Glomerular visceral epithelial cell (primary cell): Measurements from ENCODE around the gene SYNGR3.
"Not testable (repeated sequence)": the region's sequence is repeated elsewhere in the genome, so short reads cannot be mapped to it uniquely, and the experiment has no call there.

Experiments
- DNase-seq: peaks from one replicate; pipeline ENCODE4 v3.0.0-alpha.2; 2016; ENCODE audit errors: extremely low spot score

The SYNGR3 gene

GRCh38 chr16:1989209-1990100 lies at the start of gene SYNGR3:
Gene SYNGR3, plus strand, starts transcription at chr16:1989970. Its CDS starts 133 bp downstream, at chr16:1990103.
- no peak for DNase-seq

- DNase-seq: no peak
These were observed 49.3 kb upstream of the SYNGR3 start for GRCh38 chr16:1940273-1941161.

GRCh38 chr16:1941162-1942046 lies 48.4 kb upstream of the SYNGR3 start:
- peak; percentile 81 for DNase-seq

- no peak for DNase-seq
These were observed 47.5 kb upstream of the SYNGR3 start for GRCh38 chr16:1942047-1942809.

GRCh38 chr16:1942810-1943726 lies 46.7 kb upstream of the SYNGR3 start, which contains the start of gene MSRB1:
Gene MSRB1, minus strand, starts transcription at chr16:1943199. Its CDS starts 43 bp downstream, at chr16:1943156.
- DNase-seq: peak; percentile 98

- DNase-seq: no peak
These were observed 45.1 kb upstream of the SYNGR3 start for GRCh38 chr16:1944612-1945199.

- DNase-seq: no peak
These were observed 44.0 kb upstream of the SYNGR3 start for GRCh38 chr16:1945559-1946391.

GRCh38 chr16:1946495-1947368 lies 43.0 kb upstream of the SYNGR3 start:
- DNase-seq: no peak

- no peak for DNase-seq
These were observed 42.5 kb upstream of the SYNGR3 start for GRCh38 chr16:1947369-1947670.

GRCh38 chr16:1949507-1949906 lies 40.3 kb upstream of the SYNGR3 start:
- DNase-seq: no peak

- DNase-seq: no peak
These were observed 39.7 kb upstream of the SYNGR3 start for GRCh38 chr16:1950047-1950446.

- DNase-seq: no peak
These were observed 39.2 kb upstream of the SYNGR3 start for GRCh38 chr16:1950559-1950958.

- no peak for DNase-seq
These were observed 36.0 kb upstream of the SYNGR3 start for GRCh38 chr16:1953734-1954133.

- DNase-seq: not testable (repeated sequence)
These were observed 32.2 kb upstream of the SYNGR3 start for GRCh38 chr16:1957434-1958142.

- DNase-seq: not testable (repeated sequence)
These were observed 31.7 kb upstream of the SYNGR3 start for GRCh38 chr16:1958143-1958491.

GRCh38 chr16:1958715-1959268 lies 31.0 kb upstream of the SYNGR3 start:
- no peak for DNase-seq
